ENCODE data around the gene STEEP1. TPM values are rescaled to one million over a fixed set of nuclear protein-coding genes. Genes with fewer than 3 reads are reported as not detected.
"Not testable (repeated sequence)": the region's sequence is repeated elsewhere in the genome, so short reads cannot be mapped to it uniquely, and the experiment has no call there.

STEEP1 gene
- total RNA-seq, 1 donor from 2014 or later = 55.5 TPM

- TF ChIP-seq CTCF (IDR thresholded peaks at IDR 0.05; ENCODE audit: insufficient read depth, low read length, severe bottlenecking) = no peak
- Histone ChIP-seq H3K4me3 (ENCODE audit: low read depth, low read length) (no peak overlapping the region), H3K27me3 (ENCODE audit: control insufficient read depth, insufficient read depth, low read length) (no peaks in the 10 kb centered on the region), H3K36me3 (ENCODE audit: control insufficient read depth, insufficient read depth, low read length) (no peaks in the 10 kb centered on the region)
- no peak for FAIRE-seq
- DNase-seq (ENCODE audit: low read depth) = no peak
These were observed 58.0 kb downstream of the STEEP1 start for GRCh38 chrX:119507206-119507605.

GRCh38 chrX:119505945-119506344 is 59.3 kb downstream of the STEEP1 start:
- no peaks in the 10 kb centered on the region for H3K36me3 ChIP-seq (ENCODE audit: control insufficient read depth, insufficient read depth, low read length)
- no peaks in the 10 kb centered on the region for H3K27me3 ChIP-seq (ENCODE audit: control insufficient read depth, insufficient read depth, low read length)
- no peak for FAIRE-seq
- TF ChIP-seq CTCF (IDR thresholded peaks at IDR 0.05; ENCODE audit: insufficient read depth, low read length, severe bottlenecking) = no peak
- no peak overlapping the region for H3K4me3 ChIP-seq (ENCODE audit: low read depth, low read length)
- no peak for DNase-seq (ENCODE audit: low read depth)

GRCh38 chrX:119505145-119505544 is 60.1 kb downstream of the STEEP1 start:
- not testable (repeated sequence) for H3K27me3 ChIP-seq (ENCODE audit: control insufficient read depth, insufficient read depth, low read length); FAIRE-seq; DNase-seq (ENCODE audit: low read depth); H3K36me3 ChIP-seq (ENCODE audit: control insufficient read depth, insufficient read depth, low read length); H3K4me3 ChIP-seq (ENCODE audit: low read depth, low read length)

GRCh38 chrX:119503484-119503861 is 61.7 kb downstream of the STEEP1 start:
- H3K36me3 ChIP-seq (ENCODE audit: control insufficient read depth, insufficient read depth, low read length) = no peaks in the 10 kb centered on the region
- DNase-seq (ENCODE audit: low read depth) (peak; percentile 80), FAIRE-seq (no peak)
- no peak for TF ChIP-seq CTCF (IDR thresholded peaks at IDR 0.05; ENCODE audit: insufficient read depth, low read length, severe bottlenecking)
- no peak overlapping the region for H3K4me3 ChIP-seq (ENCODE audit: low read depth, low read length)
- H3K27me3 ChIP-seq (ENCODE audit: control insufficient read depth, insufficient read depth, low read length) = no peaks in the 10 kb centered on the region

GRCh38 chrX:119502727-119503483 is 62.3 kb downstream of the STEEP1 start:
- FAIRE-seq = no peak
- Histone ChIP-seq H3K4me3 (ENCODE audit: low read depth, low read length) (no peak overlapping the region), H3K27me3 (ENCODE audit: control insufficient read depth, insufficient read depth, low read length) (no peaks in the 10 kb centered on the region), H3K36me3 (ENCODE audit: control insufficient read depth, insufficient read depth, low read length) (no peaks in the 10 kb centered on the region)
- peak; percentile 74 for DNase-seq (ENCODE audit: low read depth)
- no peak for TF ChIP-seq CTCF (IDR thresholded peaks at IDR 0.05; ENCODE audit: insufficient read depth, low read length, severe bottlenecking)

- FAIRE-seq = peak; percentile 75
- Histone ChIP-seq H3K36me3 (ENCODE audit: control insufficient read depth, insufficient read depth, low read length) (no peaks in the 10 kb centered on the region), H3K27me3 (ENCODE audit: control insufficient read depth, insufficient read depth, low read length) (no peaks in the 10 kb centered on the region), H3K4me3 (ENCODE audit: low read depth, low read length) (no peak overlapping the region)
- DNase-seq (ENCODE audit: low read depth) = peak; percentile 58
- no peak for TF ChIP-seq CTCF (IDR thresholded peaks at IDR 0.05; ENCODE audit: insufficient read depth, low read length, severe bottlenecking)
These were observed 63.6 kb downstream of the STEEP1 start for GRCh38 chrX:119501511-119502148.

Measured in bronchial epithelial cell (primary cell).